ENCODE results near the gene PIGC.

The PIGC gene

GRCh38 chr1:172399756-172400721 is 43.8 kb downstream of the PIGC start:
- no peak overlapping the region for H2BK12ac ChIP-seq (ENCODE audit: low read length)
- H3K79me1 ChIP-seq (ENCODE audit: low read depth, low read length): no peaks in the 10 kb centered on the region
- no peak overlapping the region for H2BK120ac ChIP-seq (ENCODE audit: low read depth, low read length)
- H3K27ac ChIP-seq (replicated peaks; ENCODE audit: low read length): no peak overlapping the region
- H2AFZ ChIP-seq (ENCODE audit: low read length): no peak overlapping the region
- H3K9me3 ChIP-seq (replicated peaks in 1 of 2; ENCODE audit: control insufficient read depth in 2 of 2, insufficient read depth in 1 of 2, low read depth in 1 of 2, low read length in 2 of 2): no peaks in the 10 kb centered on the region
- no peak overlapping the region for H3K4me2 ChIP-seq (ENCODE audit: insufficient read depth, low read length, poor library complexity, severe bottlenecking)
- no peak for DNase-seq (ENCODE audit: low spot score)
- H3K4me1 ChIP-seq (ENCODE audit: control insufficient read depth in 2 of 2, insufficient read depth in 1 of 2, low read depth in 1 of 2, low read length in 2 of 2): peaks cover 3 to 4% of the 10 kb centered on the region in 2 donors
- H2BK15ac ChIP-seq (ENCODE audit: low read length): no peak overlapping the region
- no CpG with 5 or more reads among the region's 6 CpGs for WGBS, 2 donors (ENCODE audit: extremely low coverage in 2 of 2, insufficient read length in 2 of 2, insufficient replicate concordance in 1 of 2)
- H3K4me3 ChIP-seq (ENCODE audit: low read length in 2 of 2): no peak overlapping the region
- no peak overlapping the region for H2BK5ac ChIP-seq (ENCODE audit: low read length)
- H3K36me3 ChIP-seq (replicated peaks in 1 of 2; ENCODE audit: control insufficient read depth in 2 of 2, insufficient read depth in 2 of 2, low read length in 2 of 2): no peaks in the 10 kb centered on the region
- H3K27me3 ChIP-seq (ENCODE audit: control insufficient read depth in 3 of 3, insufficient read depth in 3 of 3, low read depth in 1 of 3, low read length in 3 of 3): no peaks in the 10 kb centered on the region
- no peak overlapping the region for H3K9ac ChIP-seq (ENCODE audit: low read depth, low read length, poor library complexity)
- no peak overlapping the region for H4K8ac ChIP-seq (ENCODE audit: low read depth, low read length)
- H3K4ac ChIP-seq (ENCODE audit: low read length): no peak overlapping the region
- no peak overlapping the region for H3K23ac ChIP-seq (ENCODE audit: low read depth, low read length, poor library complexity)
- no peak overlapping the region for H3K18ac ChIP-seq (ENCODE audit: low read length)
- no peak overlapping the region for H3K14ac ChIP-seq (ENCODE audit: low read length)
- no peak overlapping the region for H2AK5ac ChIP-seq (ENCODE audit: low read depth, low read length)
- H4K91ac ChIP-seq (ENCODE audit: low read depth, low read length, poor library complexity): no peak overlapping the region

DNA sequence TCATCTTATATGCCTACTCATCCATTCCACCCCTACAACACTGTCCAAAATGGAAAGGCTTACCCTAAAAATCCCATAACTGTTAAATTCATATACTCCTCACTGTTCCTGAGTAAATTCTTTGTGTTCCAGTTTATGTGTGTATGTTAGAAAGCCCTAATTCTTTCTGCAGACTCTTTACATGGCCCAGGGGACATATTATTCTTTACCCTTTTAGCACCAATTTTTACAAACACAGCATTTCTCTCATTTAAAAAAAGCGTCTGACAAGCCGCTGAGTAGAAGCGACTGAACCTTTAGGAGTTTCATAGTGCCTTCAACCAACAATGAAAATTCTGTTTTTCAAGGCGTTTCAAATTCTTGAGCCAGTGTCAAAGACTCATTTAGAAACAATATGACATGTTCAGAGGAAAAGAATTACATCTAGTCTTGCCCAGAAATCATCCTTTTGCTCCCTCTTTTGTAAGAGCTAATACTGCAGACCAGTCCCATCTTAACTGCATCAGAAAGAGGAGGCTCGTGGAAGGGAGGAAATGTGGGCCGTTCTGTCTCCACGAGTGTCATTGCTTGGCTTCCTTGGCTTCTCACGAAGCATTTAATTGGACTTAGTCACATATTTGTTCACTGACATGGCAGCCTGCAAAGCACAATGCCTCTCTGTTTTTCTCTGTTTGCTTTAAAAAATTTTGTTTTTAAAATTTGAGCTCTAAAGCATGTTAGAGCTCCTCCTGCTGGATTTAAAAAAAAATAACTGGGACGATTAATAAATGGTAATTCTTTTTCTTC is 44.7 kb downstream of the PIGC start:
- H3K23ac ChIP-seq (ENCODE audit: low read depth, low read length, poor library complexity): no peak overlapping the region
- no peak for DNase-seq (ENCODE audit: low spot score)
- no peak overlapping the region for H3K4me2 ChIP-seq (ENCODE audit: insufficient read depth, low read length, poor library complexity, severe bottlenecking)
- H3K18ac ChIP-seq (ENCODE audit: low read length): no peak overlapping the region
- H2AFZ ChIP-seq (ENCODE audit: low read length): peak overlapping the region; percentile 63
- no peak overlapping the region for H3K4ac ChIP-seq (ENCODE audit: low read length)
- H3K14ac ChIP-seq (ENCODE audit: low read length): no peak overlapping the region
- H3K27ac ChIP-seq (replicated peaks; ENCODE audit: low read length): no peak overlapping the region
- no peak overlapping the region for H3K9ac ChIP-seq (ENCODE audit: low read depth, low read length, poor library complexity)
- H4K8ac ChIP-seq (ENCODE audit: low read depth, low read length): no peak overlapping the region
- H3K36me3 ChIP-seq (replicated peaks in 1 of 2; ENCODE audit: control insufficient read depth in 2 of 2, insufficient read depth in 2 of 2, low read length in 2 of 2): no peaks in the 10 kb centered on the region
- no peak overlapping the region for H4K91ac ChIP-seq (ENCODE audit: low read depth, low read length, poor library complexity)
- peaks cover 4 to 8% of the 10 kb centered on the region in 2 donors for H3K4me1 ChIP-seq (ENCODE audit: control insufficient read depth in 2 of 2, insufficient read depth in 1 of 2, low read depth in 1 of 2, low read length in 2 of 2)
- H2BK120ac ChIP-seq (ENCODE audit: low read depth, low read length): no peak overlapping the region
- no CpG with 5 or more reads among the region's 9 CpGs for WGBS, 2 donors (ENCODE audit: extremely low coverage in 2 of 2, insufficient read length in 2 of 2, insufficient replicate concordance in 1 of 2)
- no peak overlapping the region for H2AK5ac ChIP-seq (ENCODE audit: low read depth, low read length)
- H3K27me3 ChIP-seq (ENCODE audit: control insufficient read depth in 3 of 3, insufficient read depth in 3 of 3, low read depth in 1 of 3, low read length in 3 of 3): no peaks in the 10 kb centered on the region
- no peak overlapping the region for H2BK15ac ChIP-seq (ENCODE audit: low read length)
- H3K9me3 ChIP-seq (replicated peaks in 1 of 2; ENCODE audit: control insufficient read depth in 2 of 2, insufficient read depth in 1 of 2, low read depth in 1 of 2, low read length in 2 of 2): no peaks in the 10 kb centered on the region
- no peak overlapping the region for H2BK5ac ChIP-seq (ENCODE audit: low read length)
- H2BK12ac ChIP-seq (ENCODE audit: low read length): no peak overlapping the region
- H3K79me1 ChIP-seq (ENCODE audit: low read depth, low read length): no peaks in the 10 kb centered on the region
- no peak overlapping the region for H3K4me3 ChIP-seq (ENCODE audit: low read length in 2 of 2)

- Histone ChIP-seq H2BK120ac (ENCODE audit: low read depth, low read length) (no peak overlapping the region), H3K4me1 (ENCODE audit: control insufficient read depth in 2 of 2, insufficient read depth in 1 of 2, low read depth in 1 of 2, low read length in 2 of 2) (peaks cover 8 to 10% of the 10 kb centered on the region in 2 donors), H2AK5ac (ENCODE audit: low read depth, low read length) (no peak overlapping the region), H3K23ac (ENCODE audit: low read depth, low read length, poor library complexity) (no peak overlapping the region), H3K36me3 (replicated peaks in 1 of 2; ENCODE audit: control insufficient read depth in 2 of 2, insufficient read depth in 2 of 2, low read length in 2 of 2) (no peaks in the 10 kb centered on the region), H4K91ac (ENCODE audit: low read depth, low read length, poor library complexity) (no peak overlapping the region), H3K4me2 (ENCODE audit: insufficient read depth, low read length, poor library complexity, severe bottlenecking) (no peak overlapping the region), H3K4me3 (ENCODE audit: low read length in 2 of 2) (no peak overlapping the region), H3K27ac (replicated peaks; ENCODE audit: low read length) (no peak overlapping the region), H2BK15ac (ENCODE audit: low read length) (no peak overlapping the region), H3K14ac (ENCODE audit: low read length) (no peak overlapping the region), H3K4ac (ENCODE audit: low read length) (no peak overlapping the region), H4K8ac (ENCODE audit: low read depth, low read length) (no peak overlapping the region), H2BK12ac (ENCODE audit: low read length) (no peak overlapping the region), H3K9ac (ENCODE audit: low read depth, low read length, poor library complexity) (no peak overlapping the region), H3K79me1 (ENCODE audit: low read depth, low read length) (no peaks in the 10 kb centered on the region), H2AFZ (ENCODE audit: low read length) (no peak overlapping the region), H3K18ac (ENCODE audit: low read length) (no peak overlapping the region), H3K9me3 (replicated peaks in 1 of 2; ENCODE audit: control insufficient read depth in 2 of 2, insufficient read depth in 1 of 2, low read depth in 1 of 2, low read length in 2 of 2) (no peaks in the 10 kb centered on the region), H2BK5ac (ENCODE audit: low read length) (no peak overlapping the region), H3K27me3 (ENCODE audit: control insufficient read depth in 3 of 3, insufficient read depth in 3 of 3, low read depth in 1 of 3, low read length in 3 of 3) (no peaks in the 10 kb centered on the region)
- DNase-seq (ENCODE audit: low spot score): no peak
- no CpG with 5 or more reads among the region's 2 CpGs for WGBS, 2 donors (ENCODE audit: extremely low coverage in 2 of 2, insufficient read length in 2 of 2, insufficient replicate concordance in 1 of 2)
Measured at GRCh38 chr1:172398193-172398592, 45.7 kb downstream of the PIGC start.

- no peak overlapping the region for H2BK120ac ChIP-seq (ENCODE audit: low read depth, low read length)
- no peaks in the 10 kb centered on the region for H3K9me3 ChIP-seq (replicated peaks in 1 of 2; ENCODE audit: control insufficient read depth in 2 of 2, insufficient read depth in 1 of 2, low read depth in 1 of 2, low read length in 2 of 2)
- H2BK5ac ChIP-seq (ENCODE audit: low read length): no peak overlapping the region
- H3K9ac ChIP-seq (ENCODE audit: low read depth, low read length, poor library complexity): no peak overlapping the region
- no peak overlapping the region for H4K91ac ChIP-seq (ENCODE audit: low read depth, low read length, poor library complexity)
- H3K18ac ChIP-seq (ENCODE audit: low read length): no peak overlapping the region
- H2AK5ac ChIP-seq (ENCODE audit: low read depth, low read length): no peak overlapping the region
- H4K8ac ChIP-seq (ENCODE audit: low read depth, low read length): no peak overlapping the region
- H2BK15ac ChIP-seq (ENCODE audit: low read length): no peak overlapping the region
- H2BK12ac ChIP-seq (ENCODE audit: low read length): no peak overlapping the region
- H3K14ac ChIP-seq (ENCODE audit: low read length): no peak overlapping the region
- H3K4me2 ChIP-seq (ENCODE audit: insufficient read depth, low read length, poor library complexity, severe bottlenecking): no peak overlapping the region
- H3K4ac ChIP-seq (ENCODE audit: low read length): no peak overlapping the region
- no peaks in the 10 kb centered on the region for H3K36me3 ChIP-seq (replicated peaks in 1 of 2; ENCODE audit: control insufficient read depth in 2 of 2, insufficient read depth in 2 of 2, low read length in 2 of 2)
- peaks cover 8 to 13% of the 10 kb centered on the region in 2 donors for H3K4me1 ChIP-seq (ENCODE audit: control insufficient read depth in 2 of 2, insufficient read depth in 1 of 2, low read depth in 1 of 2, low read length in 2 of 2)
- no peak overlapping the region for H3K23ac ChIP-seq (ENCODE audit: low read depth, low read length, poor library complexity)
- no peak for DNase-seq (ENCODE audit: low spot score)
- no peak overlapping the region for H3K4me3 ChIP-seq (ENCODE audit: low read length in 2 of 2)
- H2AFZ ChIP-seq (ENCODE audit: low read length): no peak overlapping the region
- no peaks in the 10 kb centered on the region for H3K79me1 ChIP-seq (ENCODE audit: low read depth, low read length)
- no peaks in the 10 kb centered on the region for H3K27me3 ChIP-seq (ENCODE audit: control insufficient read depth in 3 of 3, insufficient read depth in 3 of 3, low read depth in 1 of 3, low read length in 3 of 3)
- WGBS, 2 donors (ENCODE audit: extremely low coverage in 2 of 2, insufficient read length in 2 of 2, insufficient replicate concordance in 1 of 2): no CpG with 5 or more reads among the region's 2 CpGs
- H3K27ac ChIP-seq (replicated peaks; ENCODE audit: low read length): no peak overlapping the region
Measured at GRCh38 chr1:172397633-172398032, 46.2 kb downstream of the PIGC start.
